Measurements from ENCODE around the gene LACTBL1.

- TF ChIP-seq EP300 (IDR thresholded peaks at IDR 0.05; ENCODE audit: borderline replicate concordance in 1 of 2, low read depth in 2 of 2, low read length in 2 of 2) (no peak), BACH1 (IDR thresholded peaks at IDR 0.05; ENCODE audit: low read length) (no peak), CTCF (IDR thresholded peaks at IDR 0.05; ENCODE audit: control extremely low read depth in 1 of 3, insufficient read depth in 1 of 3, low read depth in 1 of 3, low read length in 3 of 3) (no peak), RAD21 (IDR thresholded peaks at IDR 0.05 in 1 of 2, conservative IDR thresholded peaks at IDR 0.05 in 1 of 2; ENCODE audit: low read depth in 2 of 2, low read length in 2 of 2) (no peak), EZH2 (IDR thresholded peaks at IDR 0.05; ENCODE audit: low read depth, low read length, severe bottlenecking) (no peak), POLR2A (IDR thresholded peaks at IDR 0.05; ENCODE audit: control extremely low read depth in 1 of 2, low read depth in 2 of 2, low read length in 2 of 2) (no peak), EGR1 (IDR thresholded peaks at IDR 0.05; ENCODE audit: borderline replicate concordance, low read depth, low read length) (no peak), SP1 (IDR thresholded peaks at IDR 0.05; ENCODE audit: low read depth, low read length) (no peak), POLR2AphosphoS5 (IDR thresholded peaks at IDR 0.05; ENCODE audit: low read depth, low read length) (peak; percentile 49; the same call in 1 of the 2 replicates)
These were observed 48.2 kb upstream of the LACTBL1 start for GRCh38 chr1:23020706-23021405.

All from H1 (cell line).